ENCODE results near the gene TNFRSF14. TPM values are rescaled to one million over a fixed set of nuclear protein-coding genes. Genes with fewer than 3 reads are reported as not detected.
"Not testable (repeated sequence)": the region's sequence is repeated elsewhere in the genome, so short reads cannot be mapped to it uniquely, and the experiment has no call there.

Gene TNFRSF14
- total RNA-seq, 1 donor, result 135 TPM

DNA sequence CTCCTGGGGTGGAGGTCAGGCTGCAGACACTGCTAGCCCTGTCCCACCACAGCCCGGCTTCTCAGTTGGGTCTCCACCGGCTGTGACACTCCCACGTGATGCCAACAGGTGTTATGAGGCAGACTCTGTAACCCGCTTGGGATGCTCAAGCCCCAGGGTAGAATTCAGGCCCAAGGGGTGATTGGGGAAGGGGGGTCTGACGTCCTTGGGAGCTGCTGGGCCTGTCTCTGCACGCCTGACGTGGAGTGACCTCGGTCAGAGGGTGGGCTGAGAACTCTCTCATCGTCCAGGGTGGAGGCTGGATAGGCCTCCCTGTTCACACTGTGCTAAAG lies 18.4 kb upstream of the TNFRSF14 start:
- no peak for DNase-seq (ENCODE audit: low read depth in 2 of 3, low spot score in 2 of 3)

DNA sequence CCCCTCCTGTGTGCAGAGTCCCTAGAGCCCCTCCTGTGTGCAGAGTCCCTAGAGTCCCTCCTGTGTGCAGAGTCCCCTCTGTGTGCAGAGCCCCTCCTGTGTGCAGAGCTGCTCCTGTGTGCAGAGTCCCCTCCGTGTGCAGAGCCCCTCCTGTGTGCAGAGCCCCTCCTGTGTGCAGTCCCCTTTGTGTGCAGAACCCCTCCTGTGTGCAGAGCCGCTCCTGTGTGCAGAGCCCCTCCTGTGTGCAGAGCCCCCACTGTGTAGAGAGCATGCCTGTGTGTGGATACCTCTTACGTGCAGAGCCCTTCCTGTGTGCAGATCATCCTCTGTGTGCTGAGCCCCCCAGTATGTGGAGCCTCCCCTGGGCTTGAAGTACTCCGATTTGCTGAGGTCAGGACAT lies 17.8 kb upstream of the TNFRSF14 start:
- no peak for DNase-seq (ENCODE audit: low read depth in 2 of 3, low spot score in 2 of 3)

DNA sequence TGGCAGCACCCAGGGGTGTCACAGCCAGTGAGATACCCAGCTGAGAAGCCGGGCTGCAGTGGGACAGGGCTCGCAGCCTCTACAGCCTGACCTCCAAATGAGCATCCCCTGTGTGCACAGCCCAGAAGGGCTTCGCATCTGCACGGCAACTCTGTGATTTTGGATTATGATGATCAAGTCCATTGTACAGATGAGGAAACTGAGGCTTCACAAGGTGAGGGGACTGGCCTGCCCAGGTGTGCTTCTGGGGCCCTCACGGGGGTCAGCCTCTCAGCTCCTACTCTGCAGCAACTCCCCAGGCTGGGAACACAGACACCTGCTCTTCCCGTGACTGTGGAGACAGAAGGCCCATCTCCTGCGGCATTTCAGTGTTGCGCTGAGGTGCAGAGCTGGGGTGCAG lies 17.3 kb upstream of the TNFRSF14 start:
- DNase-seq (ENCODE audit: low read depth in 2 of 3, low spot score in 2 of 3), result no peak

DNA sequence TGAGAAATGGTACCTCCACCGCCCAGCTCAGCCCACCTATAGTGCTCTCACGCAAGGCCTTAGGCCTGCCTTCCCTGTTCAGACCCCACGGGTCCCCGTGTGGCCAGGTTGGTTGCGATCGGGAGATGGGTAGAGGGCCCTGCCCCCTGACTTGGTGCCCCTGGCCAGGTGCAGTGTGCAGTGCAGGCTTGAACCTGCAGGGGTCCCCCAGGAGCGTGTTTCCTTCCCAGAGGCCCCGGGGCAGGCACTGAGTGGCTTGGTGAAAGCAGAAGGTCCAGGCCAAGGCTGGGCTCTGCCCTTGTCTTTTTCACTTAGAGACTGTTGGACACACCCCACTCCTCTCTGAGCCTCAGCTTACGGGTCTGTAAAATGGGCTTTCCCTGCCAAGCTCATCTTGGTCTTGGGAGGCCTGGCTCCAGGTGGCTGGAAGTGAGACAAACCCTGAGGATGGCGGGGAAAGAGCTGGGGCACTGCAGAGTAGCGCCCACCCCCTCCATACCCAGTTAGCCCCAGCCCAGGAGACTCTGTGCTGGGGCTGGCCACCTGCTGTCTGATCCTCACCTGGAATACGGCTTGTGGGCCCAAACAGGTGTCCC lies 16.8 kb upstream of the TNFRSF14 start:
- DNase-seq (ENCODE audit: low read depth in 2 of 3, low spot score in 2 of 3), result peak in 1 of 3 donors; percentile 43

DNA sequence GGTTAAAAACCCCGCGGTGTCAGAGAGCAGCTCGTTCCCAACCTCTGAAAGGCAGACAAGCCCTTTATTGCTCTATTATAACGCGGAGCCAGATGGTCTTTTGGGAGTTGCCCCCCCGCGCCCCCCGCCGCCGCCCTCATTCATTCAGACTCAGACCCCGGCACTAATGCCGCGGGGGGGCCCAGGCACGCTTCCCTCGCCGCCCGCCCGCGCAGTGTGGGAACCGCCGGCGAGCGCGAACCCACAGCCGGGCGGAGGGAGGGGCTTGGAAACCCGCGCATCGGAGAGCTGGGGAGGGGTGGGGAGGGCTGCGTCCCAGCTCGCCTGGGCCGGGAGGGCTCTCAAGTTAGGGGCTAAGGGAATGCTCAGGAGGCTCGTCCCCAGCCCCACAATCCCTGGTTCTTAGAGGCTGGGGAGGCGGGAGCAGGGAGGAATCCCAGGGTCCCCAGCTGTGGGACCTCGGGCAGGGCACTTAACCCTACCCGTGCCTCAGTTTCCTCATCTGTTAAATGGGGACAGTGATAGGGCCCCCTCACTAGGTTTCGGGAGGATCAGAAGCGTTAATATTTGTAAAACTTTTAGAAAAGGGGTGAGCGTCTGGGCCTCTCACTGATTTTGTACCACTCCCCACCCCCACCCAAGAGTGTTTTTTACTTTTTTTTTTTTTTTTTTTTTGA lies 15.2 kb upstream of the TNFRSF14 start:
- DNase-seq (ENCODE audit: low read depth in 2 of 3, low spot score in 2 of 3), result no peak

DNA sequence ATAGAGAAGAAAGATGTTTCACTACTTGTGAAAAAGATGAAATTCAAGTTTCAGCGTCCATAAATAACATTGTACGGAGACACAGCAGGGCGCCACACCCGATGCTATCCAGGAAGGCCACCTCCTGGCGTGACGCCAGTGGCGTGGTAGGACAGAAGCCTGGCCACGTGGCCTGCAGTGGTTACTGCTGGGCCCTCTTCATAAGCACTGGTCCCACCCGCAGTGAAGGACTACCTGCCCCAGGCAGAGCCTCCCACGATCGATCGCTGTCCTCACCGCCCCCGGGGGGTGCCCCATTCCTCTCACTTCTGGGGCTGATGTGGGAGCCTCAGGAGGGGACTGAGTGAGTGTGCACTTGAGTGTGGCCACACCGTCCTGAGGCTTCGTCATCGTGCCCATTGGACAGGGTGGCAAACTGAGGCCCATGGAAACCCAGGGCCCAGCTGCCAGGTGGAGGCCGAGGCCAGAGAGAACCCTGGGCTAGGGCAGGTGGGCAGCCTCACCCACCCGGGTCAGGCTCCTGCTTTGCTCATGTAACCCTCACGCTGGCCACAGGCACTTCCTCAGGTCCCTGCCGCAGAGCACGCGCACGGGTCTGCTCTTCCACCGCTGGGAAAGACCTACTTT lies 14.4 kb upstream of the TNFRSF14 start:
- no peak for DNase-seq (ENCODE audit: low read depth in 2 of 3, low spot score in 2 of 3)

DNA sequence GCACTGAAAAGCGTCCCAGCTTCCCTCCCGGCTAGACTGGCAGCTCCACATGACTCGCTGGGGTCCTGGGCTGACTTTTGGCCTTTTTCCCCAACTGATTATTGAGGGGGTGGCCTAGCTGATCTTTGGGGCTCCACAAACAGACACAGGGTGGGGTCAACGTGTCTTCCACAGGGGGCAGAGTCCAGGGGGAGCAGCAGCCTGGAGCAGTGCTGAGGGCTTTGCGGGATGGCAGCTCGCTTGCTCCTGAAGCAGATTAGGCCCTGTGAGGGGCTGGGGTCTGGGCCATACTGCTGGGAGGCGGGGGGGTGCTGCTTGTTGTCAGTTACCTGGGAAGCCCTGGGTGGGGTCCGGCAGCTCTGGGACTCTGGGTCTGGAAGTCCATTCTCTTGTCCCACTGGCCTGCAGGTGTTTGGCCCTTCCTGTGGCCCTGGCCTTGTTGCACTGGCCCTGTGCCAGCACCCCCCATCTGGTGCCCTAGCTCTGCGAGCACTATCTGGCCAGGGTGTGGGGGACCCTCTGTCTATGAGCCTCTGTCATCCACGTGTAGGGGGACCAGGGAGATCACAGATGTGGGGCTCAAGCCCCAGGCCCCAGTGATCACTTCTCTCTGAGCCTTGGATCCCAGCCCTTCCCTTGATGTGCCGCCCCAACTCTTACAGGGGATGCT lies 13.8 kb upstream of the TNFRSF14 start:
- no peak for DNase-seq (ENCODE audit: low read depth in 2 of 3, low spot score in 2 of 3)

DNA sequence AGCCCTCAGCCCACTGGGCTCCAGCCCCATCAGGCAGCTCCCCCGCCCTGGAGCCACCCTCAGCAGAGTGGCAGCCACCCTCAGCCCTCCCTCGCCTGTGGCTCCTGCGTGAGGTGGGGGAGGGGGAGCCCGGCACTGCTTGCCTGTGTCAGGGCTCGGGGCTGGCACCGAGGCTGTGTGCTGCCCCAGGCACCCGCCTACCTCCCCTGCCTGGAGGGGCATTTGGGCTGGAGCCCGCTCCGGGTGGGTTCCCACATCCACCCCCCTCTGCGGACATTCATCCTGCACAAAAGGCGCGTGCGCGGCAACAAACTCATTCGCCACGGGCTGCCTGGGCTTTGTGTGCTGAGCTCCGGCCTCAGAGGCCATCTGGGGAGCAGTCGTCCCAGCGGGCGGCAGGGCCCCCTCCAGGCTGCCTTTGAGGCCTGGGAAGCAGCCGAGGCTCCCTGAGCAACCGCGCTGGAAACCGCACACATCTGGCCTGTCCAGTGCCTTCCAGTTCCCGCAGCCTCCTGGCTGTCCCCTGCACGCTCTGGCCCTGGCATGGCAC lies 12.6 kb upstream of the TNFRSF14 start:
- peak in 1 of 3 donors; percentile 44 for DNase-seq (ENCODE audit: low read depth in 2 of 3, low spot score in 2 of 3)

DNA sequence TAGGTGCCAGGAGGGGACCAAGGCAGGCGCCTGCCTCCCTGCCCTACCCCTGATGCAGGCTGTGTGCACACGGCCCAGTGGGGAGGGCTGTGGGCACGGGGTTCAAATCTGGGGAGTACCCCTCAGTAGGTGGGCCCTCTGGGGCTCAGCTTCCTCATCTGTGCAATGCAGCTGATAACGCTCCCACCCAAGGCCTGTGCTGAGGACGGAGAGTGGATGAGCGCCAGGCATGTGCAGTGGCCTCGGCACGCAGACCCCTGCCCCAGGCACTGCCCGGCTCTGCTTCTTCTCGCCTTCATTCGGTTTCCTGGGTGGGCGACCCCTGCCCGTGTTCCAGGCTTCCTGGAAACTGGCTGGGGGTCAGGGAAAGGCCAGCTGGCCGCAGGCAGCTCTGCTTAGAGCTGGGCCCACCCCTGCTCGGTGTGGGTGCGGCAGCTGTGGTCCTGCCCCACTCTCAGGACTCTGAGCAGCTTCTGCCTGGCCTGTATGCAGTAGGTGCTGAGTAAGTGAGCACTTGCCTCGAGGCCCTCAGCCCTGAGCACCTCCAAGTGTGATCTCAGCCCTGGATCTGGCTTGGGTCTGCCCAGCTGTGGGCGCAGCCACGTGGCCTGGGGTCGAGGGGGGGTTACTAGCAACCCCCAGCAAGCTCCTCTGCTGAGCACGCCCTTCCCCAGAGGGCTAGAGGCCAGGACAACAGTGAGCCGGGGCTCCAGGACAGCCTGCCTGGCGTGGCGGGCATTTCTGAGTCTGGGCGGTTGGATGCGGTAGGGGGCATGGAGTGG lies 11.9 kb upstream of the TNFRSF14 start:
- DNase-seq (ENCODE audit: low read depth in 2 of 3, low spot score in 2 of 3), result no peak

DNA sequence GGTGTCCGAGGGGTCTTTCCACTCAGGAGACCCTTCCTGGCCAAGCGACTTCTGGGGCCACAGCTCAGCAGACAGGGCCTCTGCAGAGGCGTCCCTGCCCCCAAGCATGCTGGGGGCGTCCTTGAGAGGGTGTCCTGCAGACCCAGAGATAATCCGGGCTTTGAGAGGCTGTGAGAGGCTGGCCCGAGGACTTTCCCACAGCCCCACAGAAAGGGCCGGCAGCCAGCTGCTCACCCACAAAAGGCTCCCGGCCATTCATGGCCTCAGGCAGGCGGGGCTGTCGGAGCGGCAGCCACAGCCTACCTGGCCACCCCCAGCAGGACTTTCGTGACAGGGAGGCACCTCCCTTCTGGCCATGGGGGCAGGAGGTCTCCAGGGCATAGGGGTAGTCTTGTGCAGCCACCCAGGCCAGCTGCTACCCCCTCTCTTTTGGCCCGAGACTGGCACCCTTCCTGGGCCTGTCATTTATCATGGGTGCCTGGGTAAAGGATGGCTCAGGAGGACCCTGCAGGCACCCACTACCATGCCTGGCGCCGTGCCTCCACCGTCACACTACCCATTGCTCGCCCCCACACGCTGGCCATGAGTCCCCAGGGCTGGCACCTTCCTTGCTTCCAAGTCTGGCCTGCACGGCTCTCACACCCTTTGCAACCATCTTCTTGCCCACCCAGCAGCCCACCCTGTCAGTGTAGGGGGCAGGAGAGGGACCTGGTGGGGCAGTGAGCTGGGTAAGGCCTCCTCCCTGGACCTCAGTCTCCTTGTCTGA lies 11.1 kb upstream of the TNFRSF14 start:
- DNase-seq (ENCODE audit: low read depth in 2 of 3, low spot score in 2 of 3), result no peak

DNA sequence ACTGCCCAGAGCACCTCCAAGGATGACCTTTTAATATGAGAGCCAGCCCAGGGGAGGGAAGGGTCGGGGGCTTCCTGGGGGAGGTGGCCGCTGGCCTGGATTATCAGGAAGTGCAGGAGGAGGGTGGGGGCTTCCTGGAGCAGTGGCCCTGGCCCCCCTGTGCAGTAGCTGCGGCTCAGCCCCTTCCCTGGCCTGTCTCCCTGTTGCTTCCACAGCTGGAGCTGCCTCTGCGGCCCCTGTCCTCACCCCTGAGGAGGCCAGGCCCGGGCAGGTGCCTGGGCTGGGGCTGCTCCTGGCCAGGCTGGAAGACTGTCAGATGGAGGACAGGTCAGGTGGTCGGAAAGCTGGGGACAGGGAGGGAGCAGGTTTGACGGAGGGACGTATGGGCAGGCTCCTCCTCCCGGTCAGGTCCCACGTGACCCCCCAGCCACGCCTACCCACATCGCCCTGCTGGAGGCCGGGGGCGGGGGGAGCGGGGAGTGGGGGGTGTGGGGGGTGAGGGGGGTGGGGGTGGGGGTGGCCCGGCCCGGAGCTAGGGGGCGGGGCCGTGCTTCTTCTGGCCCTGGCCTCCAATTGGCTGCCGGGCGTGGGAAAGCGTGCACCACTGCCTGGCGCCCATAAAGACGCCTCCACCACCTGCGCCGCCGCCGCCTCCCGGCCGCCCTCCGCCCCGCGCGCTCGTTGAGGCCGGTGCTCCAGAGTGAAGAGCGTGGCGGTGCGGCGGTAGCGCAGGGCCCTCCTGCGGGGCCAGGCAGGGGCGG lies 10.2 kb upstream of the TNFRSF14 start:
- DNase-seq (ENCODE audit: low read depth in 2 of 3, low spot score in 2 of 3), result peak in 2 of 3 donors; percentile 88 to 92

DNA sequence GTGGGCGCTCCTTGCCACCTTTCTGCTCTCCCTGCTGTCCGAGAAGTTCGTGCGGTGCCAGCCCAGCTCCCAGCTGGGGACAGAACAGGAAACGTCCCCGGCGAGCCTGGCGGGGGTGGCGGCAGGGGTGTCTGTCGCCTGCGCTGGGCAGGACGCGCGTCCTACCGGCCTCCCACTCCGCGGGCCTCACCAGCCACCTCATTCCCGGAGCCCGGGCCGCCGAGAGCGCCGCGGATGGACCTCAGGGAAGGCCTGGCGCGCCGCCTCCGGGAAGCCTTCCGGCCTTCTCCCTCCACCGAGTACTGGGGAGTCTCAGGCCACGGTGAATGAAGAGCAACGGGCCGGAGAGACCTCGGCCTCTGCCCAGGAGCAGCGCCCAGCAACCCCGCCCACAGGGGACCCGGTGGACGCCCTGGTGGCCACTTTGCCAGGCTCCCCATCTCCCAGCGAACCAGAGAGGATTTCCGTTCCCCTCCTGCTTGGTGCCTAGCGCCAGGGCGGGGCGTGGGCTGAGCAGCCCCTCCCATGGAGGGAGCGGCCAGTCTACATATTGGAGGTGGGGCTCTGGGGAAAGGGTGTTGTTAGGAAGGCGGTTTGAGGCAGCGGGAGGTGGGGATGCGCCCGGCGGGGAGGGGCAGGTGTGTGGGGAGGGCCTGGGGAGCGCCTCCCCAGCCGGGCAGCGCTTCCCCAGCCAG lies 9.5 kb upstream of the TNFRSF14 start:
- peak in 2 of 3 donors; percentile 78 to 83 for DNase-seq (ENCODE audit: low read depth in 2 of 3, low spot score in 2 of 3)

DNA sequence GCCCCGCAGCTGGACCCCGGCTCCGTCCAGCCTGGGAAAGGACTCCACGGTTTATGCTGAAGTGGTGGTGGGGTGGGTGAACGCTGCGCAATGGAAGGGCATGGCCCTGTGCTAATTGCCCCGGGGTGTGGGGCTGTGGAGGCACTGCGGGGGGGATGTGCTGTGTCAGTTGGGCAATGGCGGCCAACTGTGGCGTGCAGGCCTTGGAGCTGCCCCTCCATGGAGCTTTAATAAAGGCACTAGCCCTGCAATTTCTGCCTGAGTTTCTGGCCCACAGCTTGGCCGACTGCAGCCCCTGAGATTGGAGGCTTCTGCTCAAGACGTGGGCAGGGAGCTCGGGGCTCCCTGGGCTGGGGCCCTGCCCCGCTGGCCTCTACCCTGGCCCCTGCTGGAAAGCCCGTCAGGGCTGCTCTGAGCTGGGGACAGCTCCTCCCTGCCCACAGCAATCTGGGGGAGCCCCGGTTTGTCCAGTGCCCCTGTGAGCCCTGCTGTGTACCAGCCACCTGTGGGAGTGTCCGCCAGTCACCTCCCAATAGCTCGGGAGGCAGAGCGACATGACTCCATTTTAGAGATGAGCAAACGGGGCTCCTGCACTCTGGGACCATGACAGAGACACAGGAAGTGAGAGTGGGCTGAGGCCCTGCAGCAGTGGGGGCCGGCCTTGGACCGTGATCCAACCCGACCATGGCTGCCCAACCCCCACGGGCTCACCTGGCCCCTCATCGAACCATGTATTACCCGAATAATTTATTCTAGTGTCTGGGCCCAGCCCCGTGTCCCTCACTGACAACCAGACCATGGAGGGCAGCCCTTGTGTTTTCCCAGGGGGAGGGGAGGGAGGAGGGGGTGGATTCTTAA lies 8.7 kb upstream of the TNFRSF14 start:
- no peak for DNase-seq (ENCODE audit: low read depth in 2 of 3, low spot score in 2 of 3)

DNA sequence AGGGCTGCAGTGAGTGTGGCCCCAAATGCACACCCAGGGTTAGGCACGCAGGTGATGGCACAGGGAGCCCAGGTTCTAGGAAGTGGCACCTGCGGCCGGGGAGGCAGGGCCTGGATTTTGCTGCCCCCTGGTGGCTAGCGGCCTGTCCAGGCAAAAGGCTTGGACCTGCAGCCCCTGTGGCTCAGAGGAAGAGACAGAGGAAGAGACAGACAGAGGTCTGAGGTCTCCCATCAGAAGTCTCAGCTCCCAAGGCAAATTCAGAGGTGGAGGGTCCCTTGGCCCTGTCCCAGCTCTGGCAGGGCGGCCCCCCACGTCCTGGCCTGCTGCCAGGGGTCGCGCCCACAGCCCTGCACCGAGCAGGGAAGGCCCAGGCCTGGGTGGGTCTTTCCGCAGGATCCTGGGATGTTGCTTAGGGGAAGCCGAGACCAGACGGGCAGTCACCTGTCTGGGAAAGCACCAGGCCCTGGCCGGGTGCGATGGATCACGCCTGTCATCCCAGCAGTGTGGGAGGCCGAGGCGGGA lies 8.0 kb upstream of the TNFRSF14 start:
- peak in 2 of 3 donors; percentile 74 to 78 for DNase-seq (ENCODE audit: low read depth in 2 of 3, low spot score in 2 of 3)

DNA sequence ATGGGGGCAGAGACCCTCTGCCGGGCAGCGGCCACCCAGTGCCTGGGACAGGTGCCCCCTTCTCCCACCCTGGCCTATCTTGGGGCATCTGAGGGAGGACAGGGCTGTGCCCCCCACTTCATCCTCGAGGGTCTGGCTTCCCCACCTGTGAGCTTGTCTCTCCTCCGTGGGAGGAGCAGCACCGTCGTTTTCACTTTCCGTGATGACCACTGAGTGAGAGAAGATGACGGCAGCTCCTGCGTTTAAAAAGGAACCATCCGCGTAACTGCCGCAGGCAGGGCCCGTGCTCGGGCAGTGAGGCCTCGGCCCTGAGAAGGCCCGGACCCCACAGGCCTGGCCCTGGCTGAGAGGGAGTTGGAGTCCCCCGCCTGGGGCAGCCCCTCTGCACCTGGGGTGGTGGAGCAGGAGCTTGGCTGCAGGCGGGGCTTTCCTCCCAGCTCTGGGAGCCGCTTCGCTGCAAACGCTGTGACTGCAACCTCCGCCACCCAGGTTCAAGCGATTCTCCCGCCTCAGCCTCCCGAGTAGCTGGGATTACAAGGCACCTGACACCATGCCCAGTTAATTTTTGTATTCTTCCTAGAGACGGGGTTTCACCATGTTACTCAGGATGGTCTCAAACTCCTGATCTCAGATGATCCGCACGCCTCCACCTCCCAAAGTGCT lies 6.7 kb upstream of the TNFRSF14 start:
- DNase-seq (ENCODE audit: low read depth in 2 of 3, low spot score in 2 of 3), result not testable (repeated sequence)

DNA sequence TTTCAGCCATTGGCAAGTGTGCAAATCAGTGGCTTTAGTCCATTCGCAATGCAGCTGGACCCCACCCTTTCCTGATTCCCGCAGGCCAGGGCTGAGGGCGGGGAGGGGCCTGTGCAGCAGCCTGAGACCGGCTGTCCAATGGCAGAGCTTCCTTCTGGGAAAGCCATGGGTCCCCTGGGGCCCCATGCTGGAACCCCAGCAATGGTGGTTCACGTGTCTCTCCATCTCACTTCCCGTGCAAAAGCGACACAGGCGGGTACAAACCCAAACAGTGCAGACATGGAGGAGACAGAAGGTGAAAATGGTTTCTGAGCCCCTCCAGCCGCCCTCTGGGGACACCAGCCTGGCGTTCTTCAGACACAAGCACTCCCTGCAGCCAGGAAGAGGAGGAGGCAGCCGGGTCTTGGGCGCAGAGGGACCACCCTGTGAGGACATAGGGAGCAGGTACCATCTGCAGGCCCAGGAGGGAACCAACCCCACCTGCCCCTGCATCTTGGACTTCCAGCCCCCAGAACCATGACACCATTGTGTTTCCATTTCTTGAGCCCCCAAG lies 5.8 kb upstream of the TNFRSF14 start:
- not testable (repeated sequence) for DNase-seq (ENCODE audit: low read depth in 2 of 3, low spot score in 2 of 3)

DNA sequence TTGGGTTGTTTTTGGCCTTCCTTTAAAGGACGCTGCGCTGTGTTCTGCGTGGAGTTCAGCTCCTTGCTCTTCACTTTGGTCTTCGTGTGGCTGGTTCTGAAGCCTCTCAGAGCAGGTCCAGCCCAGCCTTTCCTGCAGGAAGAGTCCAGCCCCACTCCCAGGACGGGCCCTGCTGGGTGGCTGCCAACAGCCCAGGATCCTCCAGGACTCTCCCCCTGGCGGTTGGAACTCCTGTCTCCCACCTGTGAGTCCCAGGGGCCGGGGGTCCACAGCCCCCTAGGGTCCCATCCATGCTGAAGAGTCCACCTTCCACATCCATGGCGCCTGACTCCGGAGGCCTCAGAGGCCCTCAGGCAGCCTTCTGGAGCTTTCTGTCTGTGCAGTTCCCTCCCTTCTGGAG lies 4.6 kb upstream of the TNFRSF14 start:
- DNase-seq (ENCODE audit: low read depth in 2 of 3, low spot score in 2 of 3), result not testable (repeated sequence)
